Fibroblast of lung (primary cell): Measurements from ENCODE around the gene CACNG4.

Source experiments
- EZH2 ChIP-seq: IDR thresholded peaks from 2 replicates; pipeline ENCODE4 v1.5.1; 2012; ENCODE audit warnings: low read length, control low read depth, mild to moderate bottlenecking; ENCODE audit errors: missing control alignments
- TF ChIP-seq, protein P1 (sequence below), 2 donors: IDR thresholded peaks in 1 of 2; conservative IDR thresholded peaks in 1 of 2; 1 replicate in 1 of 2; 2 replicates in 1 of 2; pipeline ENCODE4 v1.5.1; 2011 to 2012; ENCODE audit warnings: low read length in 2 of 2, control low read depth in 1 of 2, inconsistent platforms in 1 of 2, low read depth in 1 of 2, mild to moderate bottlenecking in 1 of 2

DNA sequence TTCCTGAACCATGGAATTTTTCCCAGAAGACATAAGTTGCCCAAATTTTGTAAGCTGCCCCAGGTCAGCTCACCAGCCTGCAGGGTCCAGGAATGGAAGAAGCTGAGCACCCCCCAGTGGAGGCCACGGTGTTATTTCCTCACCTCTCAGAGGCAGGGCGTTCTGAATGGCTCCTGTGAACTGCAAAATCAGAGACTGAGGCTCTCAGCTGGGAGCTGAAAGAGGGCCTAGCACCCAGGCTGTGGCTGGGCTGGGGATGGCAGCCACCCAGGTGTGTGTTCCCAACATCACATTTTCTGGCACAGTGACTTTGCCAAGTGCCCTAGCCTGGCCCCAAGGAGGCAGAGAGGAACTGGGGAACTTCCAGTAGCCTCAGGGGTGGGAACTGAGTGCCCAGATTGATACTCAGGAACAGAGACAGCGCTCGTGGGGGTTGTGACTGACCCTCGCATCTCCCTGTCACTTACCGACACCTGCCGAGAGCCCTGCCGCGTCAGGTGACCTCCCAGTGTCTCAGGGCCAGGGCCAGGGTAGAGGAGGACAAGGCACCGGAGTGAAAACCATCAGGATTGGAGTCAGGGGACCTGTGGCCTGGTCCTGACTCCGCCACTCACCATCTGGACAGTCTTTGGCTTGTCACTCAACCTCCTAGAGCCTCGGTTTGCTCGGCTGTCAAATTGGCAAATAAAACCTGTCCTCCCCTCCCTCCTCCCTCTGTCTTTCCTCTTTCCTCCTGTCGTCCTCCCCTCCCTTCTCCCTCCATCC, 11.3 kb downstream of the CACNG4 start:
- TF ChIP-seq, protein P1, sequence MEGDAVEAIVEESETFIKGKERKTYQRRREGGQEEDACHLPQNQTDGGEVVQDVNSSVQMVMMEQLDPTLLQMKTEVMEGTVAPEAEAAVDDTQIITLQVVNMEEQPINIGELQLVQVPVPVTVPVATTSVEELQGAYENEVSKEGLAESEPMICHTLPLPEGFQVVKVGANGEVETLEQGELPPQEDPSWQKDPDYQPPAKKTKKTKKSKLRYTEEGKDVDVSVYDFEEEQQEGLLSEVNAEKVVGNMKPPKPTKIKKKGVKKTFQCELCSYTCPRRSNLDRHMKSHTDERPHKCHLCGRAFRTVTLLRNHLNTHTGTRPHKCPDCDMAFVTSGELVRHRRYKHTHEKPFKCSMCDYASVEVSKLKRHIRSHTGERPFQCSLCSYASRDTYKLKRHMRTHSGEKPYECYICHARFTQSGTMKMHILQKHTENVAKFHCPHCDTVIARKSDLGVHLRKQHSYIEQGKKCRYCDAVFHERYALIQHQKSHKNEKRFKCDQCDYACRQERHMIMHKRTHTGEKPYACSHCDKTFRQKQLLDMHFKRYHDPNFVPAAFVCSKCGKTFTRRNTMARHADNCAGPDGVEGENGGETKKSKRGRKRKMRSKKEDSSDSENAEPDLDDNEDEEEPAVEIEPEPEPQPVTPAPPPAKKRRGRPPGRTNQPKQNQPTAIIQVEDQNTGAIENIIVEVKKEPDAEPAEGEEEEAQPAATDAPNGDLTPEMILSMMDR (conservative IDR thresholded peaks at IDR 0.05 in 1 of 2, IDR thresholded peaks at IDR 0.05 in 1 of 2; ENCODE audit: low read depth in 1 of 2, low read length in 2 of 2), result no peak
- peak; percentile 14 for TF ChIP-seq EZH2
